ENCODE results near the gene TMEM97. TPM values are rescaled to one million over a fixed set of nuclear protein-coding genes. Genes with fewer than 3 reads are reported as not detected.

Gene TMEM97
- polyA plus RNA-seq, 4 donors = 1.8 to 33.1 (median 16.7) TPM

DNA sequence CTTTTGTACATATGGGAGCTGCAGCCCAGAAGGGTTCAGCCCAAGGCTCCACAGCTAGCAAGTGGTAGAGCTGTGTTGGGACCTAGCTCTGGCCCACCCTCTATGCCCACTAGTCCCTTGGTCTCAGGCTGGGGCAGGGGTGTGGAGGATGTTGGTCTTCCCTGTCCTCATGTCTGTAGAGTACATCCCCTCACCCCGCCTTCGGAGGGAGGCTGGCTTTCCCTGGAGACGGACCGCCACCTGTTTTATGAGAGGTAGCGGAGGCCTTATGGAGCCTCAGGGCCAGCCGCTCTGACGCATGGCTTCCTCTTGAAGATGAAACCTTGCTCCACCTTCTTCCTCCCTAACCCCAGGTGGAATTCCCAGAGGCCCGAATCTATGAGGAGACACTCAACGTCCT, 25.0 kb downstream of the TMEM97 start:
- Histone ChIP-seq H3K36me3 (ENCODE audit: control insufficient read depth in 3 of 3, insufficient read depth in 2 of 3, low read depth in 1 of 3, low read length in 3 of 3) (peaks cover 12 to 93% (median 26%) of the 10 kb centered on the region in 3 donors), H3K9me3 (ENCODE audit: control insufficient read depth in 2 of 2, insufficient read depth in 1 of 2, low read depth in 1 of 2, low read length in 1 of 2) (no peaks in the 10 kb centered on the region), H3K4me1 (ENCODE audit: control insufficient read depth in 3 of 3, insufficient read depth in 2 of 3, low read depth in 1 of 3, low read length in 2 of 3) (no peaks in the 10 kb centered on the region), H3K4me3 (ENCODE audit: low read depth in 1 of 3, low read length in 3 of 3) (no peak overlapping the region), H3K27me3 (ENCODE audit: control insufficient read depth in 3 of 3, insufficient read depth in 3 of 3, low read length in 3 of 3) (no peaks in the 10 kb centered on the region), H3K27ac (ENCODE audit: low read depth in 1 of 3, low read length in 2 of 3) (no peak overlapping the region)
- DNase-seq = no peak
- 87 to 95% (median 90%) methylated on average over 9 of the region's 9 CpGs for WGBS, 3 donors
- FAIRE-seq = no peak

DNA sequence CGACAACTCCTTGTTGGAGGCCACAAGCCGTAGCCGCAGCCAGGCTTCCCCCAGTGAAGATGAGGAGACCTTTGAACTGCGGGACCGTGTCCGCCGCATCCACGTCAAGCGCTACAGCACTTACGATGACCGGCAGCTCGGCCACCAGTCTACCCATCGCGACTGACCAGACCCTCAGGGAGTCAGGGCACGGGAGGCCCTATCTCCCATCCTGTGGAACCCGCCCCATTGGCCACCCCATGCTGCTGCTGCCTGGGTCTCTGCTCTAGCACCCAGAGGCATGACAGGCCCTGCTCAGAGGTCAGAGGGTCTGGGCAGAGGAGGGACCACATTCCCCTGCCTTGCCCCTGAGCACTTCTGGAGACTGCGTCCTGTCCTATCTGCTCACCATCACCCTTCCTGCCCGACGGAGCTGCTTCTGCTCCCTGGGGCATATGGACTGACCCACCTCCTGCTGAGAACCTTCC, 25.5 kb downstream of the TMEM97 start:
- no peaks in the 10 kb centered on the region for H3K9me3 ChIP-seq (ENCODE audit: control insufficient read depth in 2 of 2, insufficient read depth in 1 of 2, low read depth in 1 of 2, low read length in 1 of 2)
- WGBS, 3 donors = 89 to 92% (median 91%) methylated on average over 19 of the region's 19 CpGs
- H3K36me3 ChIP-seq (ENCODE audit: control insufficient read depth in 3 of 3, insufficient read depth in 2 of 3, low read depth in 1 of 3, low read length in 3 of 3) = peaks cover 13 to 93% (median 26%) of the 10 kb centered on the region in 3 donors
- no peak overlapping the region for H3K27ac ChIP-seq (ENCODE audit: low read depth in 1 of 3, low read length in 2 of 3)
- no peak for DNase-seq
- H3K4me1 ChIP-seq (ENCODE audit: control insufficient read depth in 3 of 3, insufficient read depth in 2 of 3, low read depth in 1 of 3, low read length in 2 of 3) = no peaks in the 10 kb centered on the region
- FAIRE-seq = no peak
- H3K4me3 ChIP-seq (ENCODE audit: low read depth in 1 of 3, low read length in 3 of 3) = no peak overlapping the region
- no peaks in the 10 kb centered on the region for H3K27me3 ChIP-seq (ENCODE audit: control insufficient read depth in 3 of 3, insufficient read depth in 3 of 3, low read length in 3 of 3)

GRCh38 chr17:28345419-28346198, 26.6 kb downstream of the TMEM97 start:
- Histone ChIP-seq H3K27me3 (ENCODE audit: control insufficient read depth in 3 of 3, insufficient read depth in 3 of 3, low read length in 3 of 3) (no peaks in the 10 kb centered on the region), H3K9me3 (ENCODE audit: control insufficient read depth in 2 of 2, insufficient read depth in 1 of 2, low read depth in 1 of 2, low read length in 1 of 2) (no peaks in the 10 kb centered on the region), H3K4me3 (ENCODE audit: low read depth in 1 of 3, low read length in 3 of 3) (no peak overlapping the region), H3K4me1 (ENCODE audit: control insufficient read depth in 3 of 3, insufficient read depth in 2 of 3, low read depth in 1 of 3, low read length in 2 of 3) (no peaks in the 10 kb centered on the region), H3K36me3 (ENCODE audit: control insufficient read depth in 3 of 3, insufficient read depth in 2 of 3, low read depth in 1 of 3, low read length in 3 of 3) (peaks cover 13 to 93% (median 30%) of the 10 kb centered on the region in 3 donors), H3K27ac (ENCODE audit: low read depth in 1 of 3, low read length in 2 of 3) (no peak overlapping the region)
- 76 to 82% (median 80%) methylated on average over 13 of the region's 13 CpGs for WGBS, 3 donors
- DNase-seq = no peak
- FAIRE-seq = no peak

- Histone ChIP-seq H3K4me1 (ENCODE audit: control insufficient read depth in 3 of 3, insufficient read depth in 2 of 3, low read depth in 1 of 3, low read length in 2 of 3) (no peaks in the 10 kb centered on the region), H3K27ac (ENCODE audit: low read depth in 1 of 3, low read length in 2 of 3) (no peak overlapping the region), H3K27me3 (ENCODE audit: control insufficient read depth in 3 of 3, insufficient read depth in 3 of 3, low read length in 3 of 3) (no peaks in the 10 kb centered on the region), H3K36me3 (ENCODE audit: control insufficient read depth in 3 of 3, insufficient read depth in 2 of 3, low read depth in 1 of 3, low read length in 3 of 3) (peaks cover 11 to 93% (median 33%) of the 10 kb centered on the region in 3 donors), H3K4me3 (ENCODE audit: low read depth in 1 of 3, low read length in 3 of 3) (no peak overlapping the region), H3K9me3 (ENCODE audit: control insufficient read depth in 2 of 2, insufficient read depth in 1 of 2, low read depth in 1 of 2, low read length in 1 of 2) (no peaks in the 10 kb centered on the region)
- no peak for DNase-seq
- WGBS, 3 donors = 81 to 99% (median 90%) methylated on average over 2 of the region's 2 CpGs
- FAIRE-seq = no peak
These were observed 27.2 kb downstream of the TMEM97 start for GRCh38 chr17:28346199-28346580.

- no peak overlapping the region for H3K27ac ChIP-seq (ENCODE audit: low read depth in 1 of 3, low read length in 2 of 3)
- DNase-seq = peak in 1 of 2 donors; percentile 38
- WGBS, 3 donors = 58 to 68% (median 67%) methylated on average over 7 of the region's 7 CpGs
- H3K9me3 ChIP-seq (ENCODE audit: control insufficient read depth in 2 of 2, insufficient read depth in 1 of 2, low read depth in 1 of 2, low read length in 1 of 2) = no peaks in the 10 kb centered on the region
- no peaks in the 10 kb centered on the region for H3K4me1 ChIP-seq (ENCODE audit: control insufficient read depth in 3 of 3, insufficient read depth in 2 of 3, low read depth in 1 of 3, low read length in 2 of 3)
- H3K36me3 ChIP-seq (ENCODE audit: control insufficient read depth in 3 of 3, insufficient read depth in 2 of 3, low read depth in 1 of 3, low read length in 3 of 3) = peaks cover 7 to 93% (median 34%) of the 10 kb centered on the region in 3 donors
- H3K4me3 ChIP-seq (ENCODE audit: low read depth in 1 of 3, low read length in 3 of 3) = no peak overlapping the region
- no peak for FAIRE-seq
- H3K27me3 ChIP-seq (ENCODE audit: control insufficient read depth in 3 of 3, insufficient read depth in 3 of 3, low read length in 3 of 3) = no peaks in the 10 kb centered on the region
These were observed 27.8 kb downstream of the TMEM97 start for GRCh38 chr17:28346746-28347246.

- WGBS, 3 donors = 87 to 89% (median 88%) methylated on average over 8 of the region's 8 CpGs
- no peak overlapping the region for H3K4me3 ChIP-seq (ENCODE audit: low read depth in 1 of 3, low read length in 3 of 3)
- H3K9me3 ChIP-seq (ENCODE audit: control insufficient read depth in 2 of 2, insufficient read depth in 1 of 2, low read depth in 1 of 2, low read length in 1 of 2) = no peaks in the 10 kb centered on the region
- H3K27ac ChIP-seq (ENCODE audit: low read depth in 1 of 3, low read length in 2 of 3) = no peak overlapping the region
- no peaks in the 10 kb centered on the region for H3K4me1 ChIP-seq (ENCODE audit: control insufficient read depth in 3 of 3, insufficient read depth in 2 of 3, low read depth in 1 of 3, low read length in 2 of 3)
- FAIRE-seq (no peak), DNase-seq (no peak)
- H3K27me3 ChIP-seq (ENCODE audit: control insufficient read depth in 3 of 3, insufficient read depth in 3 of 3, low read length in 3 of 3) = no peaks in the 10 kb centered on the region
- H3K36me3 ChIP-seq (ENCODE audit: control insufficient read depth in 3 of 3, insufficient read depth in 2 of 3, low read depth in 1 of 3, low read length in 3 of 3) = peaks cover 9 to 92% (median 28%) of the 10 kb centered on the region in 3 donors
These were observed 28.4 kb downstream of the TMEM97 start for GRCh38 chr17:28347261-28347891.

DNA sequence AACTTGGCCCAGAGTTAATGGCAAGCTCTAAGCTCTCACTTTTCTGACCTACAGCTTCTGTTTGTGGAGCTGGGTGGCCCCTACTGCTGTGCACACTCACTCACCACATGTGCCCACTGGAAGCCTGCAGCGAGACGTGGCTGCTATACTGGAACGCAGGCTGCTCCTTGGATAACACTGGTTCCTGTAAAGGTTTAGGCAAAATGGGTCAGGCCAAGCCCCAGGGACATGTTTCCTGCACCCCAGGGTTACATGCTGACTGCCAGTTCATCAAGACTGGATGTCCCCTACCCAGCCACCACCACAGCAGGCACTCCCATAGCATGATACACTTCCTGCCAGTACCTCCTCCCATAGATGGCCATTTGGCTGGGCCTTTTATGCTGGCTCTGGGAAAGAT, 30.0 kb downstream of the TMEM97 start:
- FAIRE-seq (no peak), DNase-seq (no peak)
- Histone ChIP-seq H3K36me3 (ENCODE audit: control insufficient read depth in 3 of 3, insufficient read depth in 2 of 3, low read depth in 1 of 3, low read length in 3 of 3) (peaks cover 18 to 90% (median 23%) of the 10 kb centered on the region in 3 donors), H3K9me3 (ENCODE audit: control insufficient read depth in 2 of 2, insufficient read depth in 1 of 2, low read depth in 1 of 2, low read length in 1 of 2) (no peaks in the 10 kb centered on the region), H3K4me1 (ENCODE audit: control insufficient read depth in 3 of 3, insufficient read depth in 2 of 3, low read depth in 1 of 3, low read length in 2 of 3) (no peaks in the 10 kb centered on the region), H3K27ac (ENCODE audit: low read depth in 1 of 3, low read length in 2 of 3) (no peak overlapping the region), H3K27me3 (ENCODE audit: control insufficient read depth in 3 of 3, insufficient read depth in 3 of 3, low read length in 3 of 3) (no peaks in the 10 kb centered on the region), H3K4me3 (ENCODE audit: low read depth in 1 of 3, low read length in 3 of 3) (no peak overlapping the region)
- WGBS, 3 donors = 75 to 96% (median 80%) methylated on average over 3 of the region's 3 CpGs

DNA sequence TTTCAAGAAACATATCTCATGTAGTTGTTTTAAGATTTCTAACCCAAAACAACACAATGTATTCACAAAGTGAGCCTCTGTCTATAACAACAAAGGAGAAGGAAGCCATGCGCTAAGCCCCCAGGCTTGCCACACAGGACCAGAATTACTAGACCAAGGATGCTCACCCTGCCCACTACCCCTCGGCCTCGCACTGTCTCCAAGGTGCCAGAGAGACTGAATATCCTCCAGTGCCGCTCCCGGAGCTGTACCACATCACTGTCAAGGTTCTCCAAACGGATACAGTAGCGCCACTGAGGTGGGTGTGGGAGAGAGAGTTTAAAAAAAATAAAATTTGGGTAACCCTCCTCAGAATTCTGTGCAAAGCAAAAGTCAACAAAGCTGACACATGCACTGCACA, 31.3 kb downstream of the TMEM97 start:
- 91 to 96% (median 95%) methylated on average over 7 of the region's 7 CpGs for WGBS, 3 donors
- FAIRE-seq = no peak
- Histone ChIP-seq H3K9me3 (ENCODE audit: control insufficient read depth in 2 of 2, insufficient read depth in 1 of 2, low read depth in 1 of 2, low read length in 1 of 2) (no peaks in the 10 kb centered on the region), H3K27me3 (ENCODE audit: control insufficient read depth in 3 of 3, insufficient read depth in 3 of 3, low read length in 3 of 3) (no peaks in the 10 kb centered on the region), H3K4me1 (ENCODE audit: control insufficient read depth in 3 of 3, insufficient read depth in 2 of 3, low read depth in 1 of 3, low read length in 2 of 3) (no peaks in the 10 kb centered on the region), H3K27ac (ENCODE audit: low read depth in 1 of 3, low read length in 2 of 3) (no peak overlapping the region), H3K36me3 (ENCODE audit: control insufficient read depth in 3 of 3, insufficient read depth in 2 of 3, low read depth in 1 of 3, low read length in 3 of 3) (peaks cover 20 to 84% (median 25%) of the 10 kb centered on the region in 3 donors), H3K4me3 (ENCODE audit: low read depth in 1 of 3, low read length in 3 of 3) (no peak overlapping the region)
- no peak for DNase-seq
